ENCODE data around the gene PPTC7.
"Not testable (repeated sequence)": the region's sequence is repeated elsewhere in the genome, so short reads cannot be mapped to it uniquely, and the experiment has no call there.

GRCh38 chr12:110518014-110518413 is 65.1 kb downstream of the PPTC7 start:
- not testable (repeated sequence) for TF ChIP-seq EZH2phosphoT487 (IDR thresholded peaks at IDR 0.05; ENCODE audit: low read depth, severe bottlenecking, unreplicated experiment); EZH2 (IDR thresholded peaks at IDR 0.05; ENCODE audit: borderline replicate concordance)
- TF ChIP-seq, protein P1, sequence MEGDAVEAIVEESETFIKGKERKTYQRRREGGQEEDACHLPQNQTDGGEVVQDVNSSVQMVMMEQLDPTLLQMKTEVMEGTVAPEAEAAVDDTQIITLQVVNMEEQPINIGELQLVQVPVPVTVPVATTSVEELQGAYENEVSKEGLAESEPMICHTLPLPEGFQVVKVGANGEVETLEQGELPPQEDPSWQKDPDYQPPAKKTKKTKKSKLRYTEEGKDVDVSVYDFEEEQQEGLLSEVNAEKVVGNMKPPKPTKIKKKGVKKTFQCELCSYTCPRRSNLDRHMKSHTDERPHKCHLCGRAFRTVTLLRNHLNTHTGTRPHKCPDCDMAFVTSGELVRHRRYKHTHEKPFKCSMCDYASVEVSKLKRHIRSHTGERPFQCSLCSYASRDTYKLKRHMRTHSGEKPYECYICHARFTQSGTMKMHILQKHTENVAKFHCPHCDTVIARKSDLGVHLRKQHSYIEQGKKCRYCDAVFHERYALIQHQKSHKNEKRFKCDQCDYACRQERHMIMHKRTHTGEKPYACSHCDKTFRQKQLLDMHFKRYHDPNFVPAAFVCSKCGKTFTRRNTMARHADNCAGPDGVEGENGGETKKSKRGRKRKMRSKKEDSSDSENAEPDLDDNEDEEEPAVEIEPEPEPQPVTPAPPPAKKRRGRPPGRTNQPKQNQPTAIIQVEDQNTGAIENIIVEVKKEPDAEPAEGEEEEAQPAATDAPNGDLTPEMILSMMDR (IDR thresholded peaks at IDR 0.05; ENCODE audit: poor library complexity) = not testable (repeated sequence)

Data from hepatocyte (in vitro differentiated cells).